ENCODE data around the gene BARHL2.

DNA sequence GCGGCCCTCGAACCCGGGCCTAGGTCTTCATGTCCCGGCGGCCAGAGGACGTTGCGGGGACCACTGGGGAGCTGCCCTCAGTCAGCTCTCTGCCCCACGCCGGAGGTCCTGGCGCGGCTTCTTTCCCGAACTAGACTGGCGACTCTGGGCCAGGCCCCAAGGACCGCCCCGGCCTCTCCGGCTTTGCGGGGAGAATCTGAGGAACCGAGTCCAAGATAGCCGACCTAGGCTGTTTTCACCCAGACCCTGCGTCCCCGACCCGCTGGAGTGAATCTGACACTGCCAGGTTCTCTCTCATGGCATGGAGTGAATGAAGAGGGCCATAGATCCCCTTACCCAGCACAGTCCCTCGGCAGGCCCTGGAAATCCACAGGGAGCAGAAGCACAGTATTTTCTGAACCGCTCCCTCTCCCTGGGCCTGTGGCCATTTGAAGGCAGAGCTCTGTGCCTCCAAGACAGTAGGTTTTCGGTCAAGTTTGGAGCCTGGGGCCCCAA, 9.9 kb upstream of the BARHL2 start:
- no peak for TF ChIP-seq CTCF (IDR thresholded peaks at IDR 0.05)
- TF ChIP-seq POLR2A (IDR thresholded peaks at IDR 0.05): no peak
